Hepatocyte (in vitro differentiated cells): Measurements from ENCODE around the gene RASAL2.

Experiments
- CTCF ChIP-seq: fragments of 200-600 bp; sonication (generic); IDR thresholded peaks from 2 replicates; pipeline ENCODE4 v1.5.1; 2016; ENCODE audit warnings: antibody characterized with exemption, mild to moderate bottlenecking; ENCODE audit not compliant: poor library complexity
- EZH2 ChIP-seq: fragments of 200-600 bp; sonication (generic); IDR thresholded peaks from 2 replicates; pipeline ENCODE4 v1.6.1; 2016; ENCODE audit warnings: antibody characterized with exemption, mild to moderate bottlenecking, borderline replicate concordance
- EZH2phosphoT487 ChIP-seq: fragments of 200-600 bp; sonication (generic); IDR thresholded peaks from one replicate; pipeline ENCODE4 v1.6.1; 2018; ENCODE audit warnings: antibody characterized with exemption, mild to moderate bottlenecking, low read depth, moderate library complexity; ENCODE audit not compliant: unreplicated experiment, severe bottlenecking

- TF ChIP-seq CTCF (no peak), EZH2phosphoT487 (no peak), EZH2 (no peak)
Measured at GRCh38 chr1:178434899-178435435, 341.1 kb downstream of the RASAL2 start.
